Raji (cell line): Measurements from ENCODE around the gene FIGLA.

ENCODE experiments used
- POLR2A ChIP-seq: IDR thresholded peaks from 2 replicates; pipeline ENCODE4 v1.6.1; 2011; ENCODE audit warnings: low read depth, low read length, control low read depth; ENCODE audit not compliant: insufficient read depth

FIGLA gene, protein sequence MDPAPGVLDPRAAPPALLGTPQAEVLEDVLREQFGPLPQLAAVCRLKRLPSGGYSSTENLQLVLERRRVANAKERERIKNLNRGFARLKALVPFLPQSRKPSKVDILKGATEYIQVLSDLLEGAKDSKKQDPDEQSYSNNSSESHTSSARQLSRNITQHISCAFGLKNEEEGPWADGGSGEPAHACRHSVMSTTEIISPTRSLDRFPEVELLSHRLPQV

DNA sequence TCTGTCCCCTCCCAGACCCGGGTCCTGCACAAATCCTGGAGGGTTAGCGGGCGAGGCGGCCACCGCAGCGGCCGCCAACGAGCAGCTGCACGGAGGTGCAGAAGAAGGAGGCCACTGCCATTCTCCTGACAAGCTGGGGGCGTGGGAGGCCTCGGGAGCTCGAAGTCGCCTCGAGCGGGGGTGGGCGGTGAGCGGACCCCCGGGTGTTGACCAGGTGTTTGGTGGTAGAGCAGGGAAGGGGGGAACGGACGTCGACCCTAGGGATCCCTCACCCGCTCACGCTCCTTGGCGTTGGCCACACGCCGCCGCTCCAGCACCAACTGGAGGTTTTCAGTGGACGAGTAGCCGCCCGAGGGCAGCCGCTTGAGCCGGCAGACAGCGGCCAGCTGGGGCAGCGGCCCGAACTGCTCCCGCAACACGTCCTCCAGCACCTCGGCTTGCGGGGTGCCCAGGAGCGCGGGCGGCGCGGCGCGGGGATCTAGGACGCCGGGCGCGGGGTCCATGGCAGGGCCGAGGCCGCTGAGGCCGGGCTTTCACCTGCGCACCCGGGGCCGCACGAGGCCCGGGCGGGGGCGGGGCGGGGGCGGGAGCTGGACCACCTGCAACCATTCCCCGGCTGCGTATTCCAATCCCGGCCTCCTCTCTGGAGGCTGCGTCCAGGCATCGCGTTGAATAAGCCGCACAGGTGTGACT lies at the start of gene FIGLA:
Gene FIGLA, minus strand, starts transcription at position 508 of the 693 bp plus-strand sequence. Its CDS starts 5 bp downstream, at position 503.
- no peak for TF ChIP-seq POLR2A

DNA sequence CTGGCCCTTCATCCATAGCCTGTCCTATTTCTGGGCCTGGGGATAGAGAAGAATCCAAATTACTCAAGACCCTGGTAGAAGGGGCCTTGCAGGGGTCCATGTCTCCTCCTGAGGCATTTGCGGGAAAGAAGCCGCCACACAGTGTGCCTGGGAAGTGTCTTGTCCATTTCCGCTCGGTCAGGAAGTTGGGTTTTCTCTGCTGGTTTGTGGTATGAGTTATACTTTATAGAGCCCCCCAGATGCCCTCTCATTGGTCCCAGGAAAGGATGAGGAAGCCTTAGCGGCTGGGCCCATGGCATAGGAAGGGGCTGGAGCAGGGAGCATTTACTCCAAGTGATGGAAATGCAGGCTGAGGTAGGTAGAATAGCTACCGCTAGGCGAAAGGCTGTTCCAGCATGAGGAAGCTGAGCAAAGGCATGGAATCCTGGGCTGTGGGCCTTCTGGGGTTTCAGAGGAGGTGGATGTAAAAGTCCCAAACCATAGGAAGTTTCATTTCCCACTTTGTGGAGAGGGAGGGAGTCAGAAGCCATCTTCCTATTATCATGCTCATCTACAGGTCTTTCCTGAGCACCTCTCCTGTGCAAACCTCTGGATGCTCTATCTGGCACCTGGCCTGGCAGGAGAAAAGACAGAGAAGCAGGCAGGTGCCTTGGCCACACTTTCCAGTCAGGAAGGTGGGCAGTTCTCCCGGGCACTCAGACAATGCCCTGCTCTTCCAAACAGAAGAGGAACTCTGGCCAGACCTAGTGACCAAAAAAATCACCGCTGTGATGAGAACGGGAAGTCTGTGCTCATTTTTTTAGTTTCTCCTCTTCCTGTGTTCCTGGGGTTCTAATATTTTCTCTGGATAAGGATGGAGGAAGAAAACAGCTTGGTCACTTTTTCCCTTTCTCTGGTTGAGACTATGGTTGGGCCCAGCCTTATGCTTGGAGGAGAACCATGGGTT lies 47.8 kb upstream of the FIGLA start:
- no peak for TF ChIP-seq POLR2A

DNA sequence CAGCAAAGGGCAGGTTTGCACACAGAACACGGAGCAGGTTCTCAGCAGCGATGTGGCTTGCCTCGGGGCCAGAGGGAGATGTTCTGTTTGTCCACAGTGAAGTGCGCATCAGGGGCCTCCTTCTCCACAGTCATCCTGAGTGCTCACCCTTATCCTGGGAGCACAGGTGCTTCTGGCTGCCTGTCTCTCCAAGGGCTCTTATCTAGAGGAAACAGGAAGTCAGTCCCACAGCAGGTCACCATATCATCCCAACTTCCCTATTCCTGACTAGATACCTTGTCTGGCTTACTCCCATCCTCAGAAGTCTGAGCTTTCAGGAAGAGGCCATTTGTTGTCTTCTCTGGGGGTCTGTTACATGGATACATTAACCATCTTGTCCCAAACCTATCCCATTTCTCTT lies 45.2 kb upstream of the FIGLA start, which contains the start of gene CD207:
Gene CD207, minus strand, starts transcription at position 174 of the 400 bp plus-strand sequence. Its CDS starts 40 bp downstream, at position 134.
- no peak for TF ChIP-seq POLR2A

DNA sequence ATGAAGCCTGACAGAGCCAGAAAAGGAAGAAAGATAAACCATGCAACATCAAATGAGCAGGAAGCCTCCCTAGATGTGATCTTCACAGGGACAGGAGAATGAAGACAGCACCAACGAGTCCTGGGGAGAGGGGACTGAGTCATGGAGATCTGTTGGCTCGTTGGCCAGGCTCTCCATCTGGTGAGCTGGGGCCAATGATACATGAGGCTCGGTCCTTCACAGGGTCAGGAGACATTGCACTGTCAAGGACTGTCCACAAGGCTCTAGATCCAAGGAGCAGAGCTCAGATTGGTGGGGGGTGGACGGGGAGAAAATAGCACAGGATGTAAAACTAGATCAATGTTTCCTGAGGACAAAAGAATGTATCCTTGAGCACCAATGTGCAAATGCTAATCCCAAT lies 44.4 kb upstream of the FIGLA start:
- TF ChIP-seq POLR2A: no peak

DNA sequence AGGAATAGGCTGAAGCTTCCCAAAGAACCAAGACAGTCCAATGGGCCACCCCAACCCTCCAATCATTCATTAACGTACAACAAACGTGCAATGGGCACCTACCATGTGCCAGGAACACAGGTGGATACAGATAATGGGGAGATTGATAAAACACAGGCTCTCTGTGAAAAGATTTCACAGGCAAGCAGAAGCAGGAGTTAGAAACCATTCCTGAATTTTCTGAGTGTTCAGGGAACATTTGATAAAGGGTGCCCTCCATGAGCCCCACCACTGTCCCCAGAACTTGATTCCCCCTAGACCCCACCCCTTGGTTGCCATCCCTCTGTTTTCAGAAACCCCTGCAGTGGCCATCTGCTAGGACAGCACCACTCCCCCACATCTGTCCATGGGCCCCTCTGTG lies 43.7 kb upstream of the FIGLA start:
- no peak for TF ChIP-seq POLR2A

DNA sequence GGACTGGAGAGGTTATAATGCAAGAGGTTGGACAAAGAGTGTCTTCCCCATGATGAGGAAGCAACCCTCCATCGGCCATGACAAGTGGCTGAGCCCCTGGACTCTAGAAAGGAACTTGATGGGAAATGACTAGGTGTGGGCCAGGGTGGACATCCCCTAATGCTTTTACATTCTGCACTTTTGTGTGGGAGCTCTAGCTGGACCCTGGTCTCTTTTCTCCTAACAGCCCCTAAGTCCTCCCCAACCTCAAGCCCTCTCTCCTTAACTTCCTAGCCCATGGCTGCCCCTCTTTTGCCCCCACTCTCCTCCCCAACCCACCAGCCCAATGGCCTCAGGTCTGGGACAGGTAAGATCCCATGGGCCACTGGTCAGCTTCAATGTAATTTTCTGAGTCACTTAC lies 42.8 kb upstream of the FIGLA start:
- no peak for TF ChIP-seq POLR2A

DNA sequence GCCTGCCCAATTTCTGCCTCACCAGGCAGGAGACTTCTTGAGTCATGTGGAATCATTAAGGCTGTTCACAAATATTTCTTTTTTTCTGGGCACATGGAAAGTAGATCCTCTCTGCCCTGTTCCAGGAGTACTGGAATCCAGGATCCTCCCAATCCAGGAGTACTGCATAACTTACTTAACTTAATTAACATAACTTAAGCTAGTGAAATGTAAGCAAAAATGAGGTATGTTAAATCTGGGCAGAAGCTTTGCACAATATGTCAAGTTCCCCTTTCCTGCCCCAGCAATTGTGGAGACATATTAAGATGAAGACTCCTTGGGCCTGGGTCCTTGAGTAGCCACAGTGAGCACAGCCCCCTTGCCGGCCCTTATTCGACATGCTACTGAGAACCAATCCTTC lies 41.9 kb upstream of the FIGLA start:
- TF ChIP-seq POLR2A: no peak

DNA sequence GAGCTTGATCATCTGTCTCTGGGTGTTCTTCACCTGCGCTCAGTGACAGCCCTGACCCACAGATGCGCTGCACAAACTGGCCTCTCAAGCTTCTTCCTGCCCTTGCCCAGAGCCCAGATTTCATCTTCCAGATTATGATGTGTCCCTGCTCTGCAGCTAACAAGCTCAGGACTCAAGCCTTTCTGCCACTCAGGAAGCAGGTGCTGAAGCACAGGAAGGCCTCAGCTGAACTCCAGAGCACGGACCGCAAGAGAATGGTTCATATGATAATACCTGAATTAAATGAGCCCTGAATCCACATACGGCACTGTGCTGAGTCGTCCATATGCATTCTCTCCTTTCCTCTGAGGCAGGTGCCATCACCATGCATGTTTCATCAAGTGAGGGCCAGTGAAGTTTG lies 41.4 kb upstream of the FIGLA start:
- no peak for TF ChIP-seq POLR2A

DNA sequence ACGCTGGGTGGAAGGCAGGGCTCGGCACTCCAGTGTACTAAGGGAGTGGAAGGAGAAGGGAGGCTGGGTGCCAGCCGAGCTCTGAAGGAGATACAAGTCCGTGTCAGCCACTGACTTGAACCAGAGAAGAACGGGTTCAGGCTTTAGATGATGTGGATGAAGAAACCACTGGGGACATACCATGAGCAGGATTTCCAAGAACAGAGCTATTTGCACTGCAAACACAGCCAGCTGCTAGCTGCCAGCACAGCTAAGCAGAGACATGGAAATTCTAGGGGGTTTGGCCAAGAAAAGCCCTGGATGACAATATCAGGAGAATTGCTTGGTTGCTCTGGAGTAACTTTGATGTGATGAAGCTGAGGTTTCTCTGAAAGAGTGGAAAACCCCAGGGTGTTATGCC lies 39.9 kb upstream of the FIGLA start:
- TF ChIP-seq POLR2A: no peak

DNA sequence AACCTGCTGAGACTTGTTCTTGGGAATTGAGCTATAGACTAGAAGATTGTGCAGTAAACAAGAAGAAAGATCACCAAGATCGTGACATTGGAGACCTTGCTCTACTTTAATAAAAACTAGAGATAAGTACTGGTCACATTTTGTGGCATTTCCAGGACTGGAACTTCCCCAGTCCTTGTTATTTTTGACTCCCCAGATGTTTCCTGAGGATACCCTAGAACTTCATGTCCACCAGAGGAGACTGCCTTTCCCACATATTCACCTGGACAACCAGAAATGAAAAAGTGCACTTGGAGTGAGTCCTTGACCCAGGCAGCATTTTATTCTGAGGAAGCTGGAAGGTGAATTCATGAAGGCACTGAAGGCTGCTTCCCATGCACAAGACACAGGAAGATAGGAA lies 39.5 kb upstream of the FIGLA start:
- TF ChIP-seq POLR2A: no peak

DNA sequence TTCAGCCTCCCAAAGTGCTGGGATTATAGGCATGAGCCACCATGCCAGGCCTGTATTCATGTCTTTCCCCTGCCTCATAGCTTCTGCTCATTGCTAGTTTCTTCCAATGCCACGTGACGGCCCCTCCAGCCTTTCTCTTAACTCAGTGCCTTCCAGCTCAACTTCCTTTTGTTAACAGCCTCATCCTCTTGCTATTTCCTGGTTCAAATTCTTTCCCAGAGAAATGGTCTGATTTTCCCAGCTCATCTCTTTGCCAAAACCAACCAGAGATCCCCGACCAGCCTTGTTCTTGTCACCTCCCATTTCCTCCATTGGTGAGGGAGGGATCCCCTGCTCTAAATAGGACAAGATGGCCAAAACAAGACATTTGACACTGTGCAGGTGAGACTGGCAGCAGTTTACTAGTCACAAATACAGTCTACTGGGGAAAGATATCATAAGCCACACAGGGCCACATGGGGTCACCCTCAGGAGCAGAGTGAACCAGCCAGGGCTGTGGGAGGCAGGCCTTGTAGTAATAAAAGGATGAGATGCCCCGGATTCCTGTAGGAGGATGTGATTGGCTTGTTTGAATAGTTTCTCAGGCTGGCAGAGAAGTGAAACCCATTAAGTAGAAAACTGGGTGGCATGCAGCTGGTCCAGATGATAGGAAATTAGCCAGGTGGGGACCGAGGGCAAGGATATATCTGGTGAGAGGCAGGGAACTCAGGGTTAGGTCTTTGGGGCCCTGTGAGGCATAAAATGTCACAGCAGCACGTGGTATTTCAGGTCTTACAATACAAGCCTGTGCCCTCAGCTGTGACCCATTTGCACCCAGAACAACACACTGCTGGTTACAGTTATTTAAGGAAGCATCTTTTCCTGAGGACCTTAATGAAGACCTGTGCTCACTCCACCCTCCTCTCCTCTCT lies 38.7 kb upstream of the FIGLA start:
- no peak for TF ChIP-seq POLR2A

DNA sequence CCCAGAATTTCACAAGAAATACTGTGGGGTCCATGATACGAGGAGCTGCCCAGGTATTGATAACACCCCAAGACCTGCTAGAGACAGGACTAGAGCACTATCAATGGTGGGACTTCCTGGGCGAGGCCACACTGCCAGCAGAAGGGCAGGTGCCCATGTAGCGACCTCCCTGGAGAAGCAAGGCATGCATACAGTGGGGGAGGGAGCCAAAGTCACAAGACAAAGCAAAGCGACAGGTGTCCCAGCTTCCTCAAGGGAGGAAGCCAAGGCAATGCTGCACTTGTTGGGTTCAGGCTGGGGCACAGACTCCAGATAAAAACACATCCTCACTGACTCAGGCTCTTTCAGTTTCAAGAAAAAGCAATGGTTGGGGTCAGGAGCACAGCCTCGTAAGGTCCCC lies 37.7 kb upstream of the FIGLA start:
- no peak for TF ChIP-seq POLR2A

DNA sequence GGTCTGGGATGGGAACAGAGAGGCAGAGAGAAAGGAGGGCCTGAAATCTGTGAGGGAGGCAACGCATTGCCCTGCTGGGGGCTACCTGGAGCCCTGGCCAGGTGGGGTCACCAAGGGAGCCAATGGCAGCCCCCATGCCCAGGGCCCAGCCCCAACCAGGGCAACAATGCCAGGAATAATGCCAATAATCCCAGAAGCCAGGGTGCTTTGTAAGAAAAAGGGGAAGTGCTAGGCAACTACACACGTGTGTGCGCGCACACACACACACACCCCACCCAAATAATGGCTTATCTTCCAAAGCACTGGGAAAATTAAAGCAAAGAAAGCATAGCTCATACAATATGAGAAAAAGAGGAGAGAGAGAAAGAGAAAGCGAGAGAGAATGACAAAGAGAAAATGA lies 36.9 kb upstream of the FIGLA start:
- TF ChIP-seq POLR2A: no peak

DNA sequence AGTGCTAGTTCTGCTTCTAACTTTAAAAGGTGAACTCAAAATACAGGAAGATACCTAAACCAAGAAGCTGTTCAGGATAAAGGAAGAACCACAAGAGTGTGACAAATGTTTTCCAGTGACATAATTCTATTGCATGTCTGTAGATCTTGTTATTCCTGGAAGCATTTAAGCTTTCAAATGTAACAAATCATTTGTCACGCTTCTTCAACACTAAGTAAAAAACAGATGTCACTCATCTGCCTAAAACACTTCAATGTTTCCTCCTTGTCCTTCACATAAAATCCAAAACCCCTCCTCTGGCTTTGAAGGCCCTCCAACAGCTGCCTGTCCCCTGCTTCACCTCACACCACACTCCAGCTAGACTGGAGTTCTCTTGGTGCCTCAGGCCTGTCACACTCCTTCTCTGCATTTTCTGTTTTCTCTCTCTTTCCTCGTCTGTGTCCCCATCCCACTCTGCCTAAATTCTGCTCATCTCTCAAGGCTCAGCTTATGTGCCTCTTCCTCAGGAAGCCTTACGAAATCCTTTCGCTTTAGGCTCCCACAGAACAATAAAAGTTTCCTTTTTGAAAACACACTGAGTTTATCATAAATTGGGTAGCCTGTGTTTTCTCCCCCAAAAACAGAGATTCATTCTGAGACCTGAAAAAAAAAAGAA lies 36.4 kb upstream of the FIGLA start:
- TF ChIP-seq POLR2A: no peak
